PC-9 (cell line): Measurements from ENCODE around the gene HBG2.

Experiments
- EZH2 ChIP-seq: fragments of 200-600 bp; sonication (generic); IDR thresholded peaks from 2 replicates; pipeline ENCODE4 v1.8.0; 2017; ENCODE audit warnings: antibody characterized with exemption, low read depth
- TF ChIP-seq, protein P1 (sequence below): fragments of 200-600 bp; sonication (generic); conservative IDR thresholded peaks from 2 replicates; pipeline ENCODE4 v1.6.1; 2017; ENCODE audit warnings: mixed run types, antibody characterized with exemption, mild to moderate bottlenecking, moderate library complexity

DNA sequence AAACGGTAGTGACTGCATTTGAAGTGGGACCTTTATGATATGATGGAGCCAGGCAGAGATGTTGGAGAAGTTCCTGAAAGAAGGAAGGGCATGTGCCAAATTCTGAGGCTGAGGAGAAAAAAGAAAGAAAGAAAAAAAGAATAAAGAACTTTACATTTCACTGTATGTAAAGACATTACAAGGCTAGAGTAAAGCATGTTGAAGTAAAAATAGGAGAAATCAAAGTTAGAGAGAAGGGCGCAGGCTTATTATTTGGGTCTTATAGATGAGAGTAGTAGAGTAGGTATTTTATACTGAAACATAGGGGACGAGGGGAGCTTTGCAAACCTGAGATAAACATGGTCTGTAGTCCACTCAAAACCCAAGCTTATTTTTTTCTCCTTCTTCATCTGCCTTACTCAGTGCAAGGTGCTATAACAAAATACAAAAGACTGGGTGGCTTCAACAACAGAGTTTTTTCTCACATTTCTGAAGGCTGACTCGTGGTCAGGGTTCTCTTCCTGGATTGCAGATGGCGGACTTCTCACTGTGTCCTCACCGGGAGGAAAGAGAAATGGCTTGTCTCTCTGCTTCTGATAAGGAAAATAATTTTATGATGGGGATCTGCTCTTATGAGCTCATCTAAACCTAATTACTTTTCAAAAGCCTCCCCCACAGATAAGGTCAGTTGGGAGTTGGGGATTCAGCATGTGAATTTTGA lies 7.7 kb downstream of the HBG2 start:
- TF ChIP-seq EZH2, result no peak
- TF ChIP-seq, protein P1, sequence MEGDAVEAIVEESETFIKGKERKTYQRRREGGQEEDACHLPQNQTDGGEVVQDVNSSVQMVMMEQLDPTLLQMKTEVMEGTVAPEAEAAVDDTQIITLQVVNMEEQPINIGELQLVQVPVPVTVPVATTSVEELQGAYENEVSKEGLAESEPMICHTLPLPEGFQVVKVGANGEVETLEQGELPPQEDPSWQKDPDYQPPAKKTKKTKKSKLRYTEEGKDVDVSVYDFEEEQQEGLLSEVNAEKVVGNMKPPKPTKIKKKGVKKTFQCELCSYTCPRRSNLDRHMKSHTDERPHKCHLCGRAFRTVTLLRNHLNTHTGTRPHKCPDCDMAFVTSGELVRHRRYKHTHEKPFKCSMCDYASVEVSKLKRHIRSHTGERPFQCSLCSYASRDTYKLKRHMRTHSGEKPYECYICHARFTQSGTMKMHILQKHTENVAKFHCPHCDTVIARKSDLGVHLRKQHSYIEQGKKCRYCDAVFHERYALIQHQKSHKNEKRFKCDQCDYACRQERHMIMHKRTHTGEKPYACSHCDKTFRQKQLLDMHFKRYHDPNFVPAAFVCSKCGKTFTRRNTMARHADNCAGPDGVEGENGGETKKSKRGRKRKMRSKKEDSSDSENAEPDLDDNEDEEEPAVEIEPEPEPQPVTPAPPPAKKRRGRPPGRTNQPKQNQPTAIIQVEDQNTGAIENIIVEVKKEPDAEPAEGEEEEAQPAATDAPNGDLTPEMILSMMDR, result no peak
